ENCODE measurements around the gene ST3GAL3. TPM values are rescaled to one million over a fixed set of nuclear protein-coding genes. Genes with fewer than 3 reads are reported as not detected.

ST3GAL3 gene
- total RNA-seq, 1 experiment from 2014 or later: 8.3 TPM

GRCh38 chr1:43930949-43931275 lies 223.6 kb downstream of the ST3GAL3 start:
- Histone ChIP-seq H2BK20ac (ENCODE audit: low read depth, low read length, poor library complexity, severe bottlenecking) (no peak overlapping the region), H4K91ac (ENCODE audit: insufficient read length, low read depth, low read length) (no peak overlapping the region), H3T11ph (ENCODE audit: low read length) (no peak overlapping the region), H2BK12ac (ENCODE audit: insufficient read length, low read depth, low read length) (no peak overlapping the region), H3K18ac (ENCODE audit: insufficient read length, low read depth, low read length) (no peak overlapping the region), H3K56ac (ENCODE audit: insufficient read length, low read depth, low read length) (no peak overlapping the region), H3K79me2 (ENCODE audit: insufficient read depth, low read length) (no peaks in the 10 kb centered on the region), H2AFZ (ENCODE audit: low read length) (no peak overlapping the region), H4K20me1 (ENCODE audit: control insufficient read depth, insufficient read depth, insufficient read length) (no peaks in the 10 kb centered on the region), H3K9ac (ENCODE audit: extremely low read depth, insufficient read length, low read length) (no peak overlapping the region), H4K5ac (ENCODE audit: insufficient read length, low read depth, low read length) (no peak overlapping the region), H3K9me3 (ENCODE audit: control insufficient read depth, low read depth, low read length) (no peaks in the 10 kb centered on the region), H3K27me3 (ENCODE audit: insufficient read depth, low read length) (no peaks in the 10 kb centered on the region), H2BK5ac (ENCODE audit: insufficient read length, low read length) (no peak overlapping the region), H2BK120ac (ENCODE audit: low read depth, low read length, poor library complexity, severe bottlenecking) (no peak overlapping the region), H3K14ac (ENCODE audit: insufficient read depth, low read length) (no peak overlapping the region), H3K23ac (ENCODE audit: insufficient read length, low read depth, low read length) (no peak overlapping the region), H2AK5ac (ENCODE audit: insufficient read length, low read length) (no peak overlapping the region), H2BK15ac (ENCODE audit: low read depth, low read length) (no peak overlapping the region), H3K4ac (ENCODE audit: low read depth, low read length) (no peak overlapping the region), H3K4me2 (ENCODE audit: insufficient read depth, insufficient read length, low read length) (no peak overlapping the region), H3K4me1 (ENCODE audit: insufficient read depth, low read length) (peaks cover 6% of the 10 kb centered on the region; the same call in 1 of the 2 replicates), H3K27ac (ENCODE audit: insufficient read length, low read depth, low read length) (no peak overlapping the region), H4K8ac (replicated peaks; ENCODE audit: insufficient read length, low read depth, low read length) (no peak overlapping the region), H3K23me2 (ENCODE audit: insufficient read length, low read depth, low read length, poor library complexity, severe bottlenecking) (peaks cover 16% of the 10 kb centered on the region), H3K79me1 (ENCODE audit: insufficient read depth, low read depth, low read length, poor library complexity, severe bottlenecking) (no peaks in the 10 kb centered on the region)
- Mint-ChIP-seq H3K4me3 (no peak overlapping the region), H3K36me3 (ENCODE audit: insufficient read depth in 1 of 3, low read depth in 3 of 3) (peaks cover 4 to 7% (median 6%) of the 10 kb centered on the region in 3 experiments; a peak in 5 of 7 replicates), H3K27ac (no peak overlapping the region), H3K27me3 (ENCODE audit: low read depth) (peaks cover 15% of the 10 kb centered on the region), H3K4me1 (peaks cover 34 to 44% of the 10 kb centered on the region in 2 experiments), H3K9me3 (no peaks in the 10 kb centered on the region)
- no CpG with 5 or more reads among the region's 4 CpGs for WGBS (ENCODE audit: extremely low coverage, insufficient read length, low lambda C conversion rate)
- no peak for TF ChIP-seq CTCF (conservative IDR thresholded peaks at IDR 0.05)
- no peak for DNase-seq
